OCI-LY3 (cell line): ENCODE measurements around the gene ELFN1.

Source experiments
- H2AFZ ChIP-seq: fragments of 200-600, 300-600 bp; shearing (Covaris generic); 2 replicates; pipeline ENCODE4 v1.6.0; 2014; ENCODE audit warnings: antibody characterized with exemption, low read depth, low read length
- H3K27ac ChIP-seq: fragments of 200-600, 300-600 bp; sonication (generic); 2 replicates; pipeline ENCODE4 v1.5.1; 2014; ENCODE audit warnings: mild to moderate bottlenecking, low read length, moderate library complexity, mixed read lengths
- H3K27me3 ChIP-seq: fragments of 200-600, 300-600 bp; sonication (generic); 2 replicates; pipeline ENCODE4 v1.6.1; 2014; ENCODE audit warnings: low read depth, low read length, mixed read lengths
- H3K36me3 ChIP-seq: fragments of 200-600, 300-600 bp; sonication (generic); replicated peaks from 2 replicates; pipeline ENCODE3; 2014; ENCODE audit warnings: low read depth, low read length, mixed read lengths
- H3K4me1 ChIP-seq: fragments of 300-600, 200-600 bp; sonication (generic); 2 replicates; pipeline ENCODE4 v1.6.1; 2014; ENCODE audit warnings: low read length, mixed read lengths
- H3K4me2 ChIP-seq: fragments of 200-600, 300-600 bp; sonication (generic); 2 replicates; pipeline ENCODE4 v1.6.1; 2014; ENCODE audit warnings: low read length, mixed read lengths
- H3K4me3 ChIP-seq: fragments of 300-600, 200-600 bp; sonication (generic); 2 replicates; pipeline ENCODE4 v1.5.1; 2014; ENCODE audit warnings: antibody characterized with exemption, mild to moderate bottlenecking, low read length, moderate library complexity
- H3K79me2 ChIP-seq: fragments of 300-600, 200-600 bp; shearing (Covaris generic); 2 replicates; pipeline ENCODE4 v1.6.1; 2014; ENCODE audit warnings: mild to moderate bottlenecking, low read length, mixed read lengths
- H3K9ac ChIP-seq: fragments of 300-600, 200-600 bp; shearing (Covaris generic); 2 replicates; pipeline ENCODE4 v1.6.0; 2014; ENCODE audit warnings: mild to moderate bottlenecking, low read length, moderate library complexity
- H3K9me3 ChIP-seq: fragments of 200-600, 300-600 bp; shearing (Covaris generic); 2 replicates; pipeline ENCODE4 v1.6.1; 2014; ENCODE audit warnings: low read length, mixed read lengths; ENCODE audit not compliant: insufficient read depth
- H4K20me1 ChIP-seq: fragments of 200-600, 300-600 bp; sonication (generic); 2 replicates; pipeline ENCODE4 v1.6.1; 2016; ENCODE audit warnings: low read length, mixed read lengths; ENCODE audit not compliant: insufficient read depth
- CTCF ChIP-seq: fragments of 200-600, 300-600 bp; sonication (generic); IDR thresholded peaks from 2 replicates; pipeline ENCODE4 v1.5.1; 2014; ENCODE audit warnings: antibody characterized with exemption, low read length, low read depth
- EZH2phosphoT487 ChIP-seq: fragments of 200-600 bp; shearing (Covaris generic); IDR thresholded peaks from 2 replicates; pipeline ENCODE4 v1.6.1; 2018; ENCODE audit warnings: antibody characterized with exemption, mixed run types, low read depth

The ELFN1 gene

DNA sequence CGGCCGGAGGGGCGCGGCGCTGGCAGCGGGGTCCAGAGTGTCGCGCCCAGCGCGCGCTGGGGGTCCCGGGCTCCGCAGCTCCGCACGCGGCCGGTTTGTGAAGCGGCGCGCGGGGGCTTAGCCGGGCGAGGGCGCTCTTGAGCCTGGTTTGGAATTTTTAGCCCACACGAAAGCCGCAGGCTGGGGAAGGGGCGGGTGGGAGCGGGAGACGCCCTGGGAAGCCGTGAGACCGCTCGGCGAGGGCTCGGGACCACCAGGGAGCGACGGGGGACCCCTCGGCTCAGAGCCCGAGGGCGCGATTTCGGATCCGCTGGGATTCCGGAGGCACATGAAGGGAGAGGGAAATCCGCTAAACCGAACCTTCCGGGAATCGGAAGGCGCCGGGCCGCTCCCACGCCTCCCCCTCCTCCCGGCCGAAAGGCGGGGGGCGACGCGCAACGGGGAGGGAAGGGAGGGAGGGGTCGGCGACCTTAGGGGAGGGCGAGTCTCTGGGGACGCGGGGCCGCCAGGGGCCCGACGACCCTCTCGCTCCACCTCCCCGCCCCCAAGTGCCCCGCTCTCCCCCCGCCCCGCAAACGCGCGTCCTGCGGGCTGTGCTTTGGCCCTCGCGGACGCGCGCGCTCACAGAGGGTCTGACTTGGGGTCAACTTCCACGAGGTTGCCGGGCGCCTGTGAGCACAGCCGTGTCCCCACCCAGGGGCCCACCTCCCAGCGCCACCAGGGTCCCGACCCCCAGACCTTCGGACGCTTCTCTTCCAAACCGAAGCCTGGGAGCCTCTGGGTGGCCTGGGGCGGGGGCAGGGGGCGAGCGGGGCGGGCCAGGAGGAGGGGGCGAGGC lies 5.1 kb upstream of the ELFN1 start:
- Histone ChIP-seq H3K9ac (no peak overlapping the region), H3K36me3 (no peaks in the 10 kb centered on the region), H4K20me1 (no peaks in the 10 kb centered on the region), H2AFZ (no peak overlapping the region), H3K9me3 (no peaks in the 10 kb centered on the region), H3K79me2 (no peaks in the 10 kb centered on the region), H3K4me2 (no peak overlapping the region), H3K27me3 (no peaks in the 10 kb centered on the region), H3K4me1 (no peaks in the 10 kb centered on the region), H3K4me3 (no peak overlapping the region), H3K27ac (no peak overlapping the region)
- TF ChIP-seq EZH2phosphoT487 = no peak
- no peak for TF ChIP-seq CTCF

GRCh38 chr7:1665549-1666316 lies 4.3 kb upstream of the ELFN1 start:
- H3K79me2 ChIP-seq = no peaks in the 10 kb centered on the region
- no peaks in the 10 kb centered on the region for H3K4me1 ChIP-seq
- no peaks in the 10 kb centered on the region for H3K36me3 ChIP-seq
- TF ChIP-seq EZH2phosphoT487 (no peak), CTCF (no peak)
- H3K9me3 ChIP-seq = no peaks in the 10 kb centered on the region
- no peak overlapping the region for H2AFZ ChIP-seq
- H3K27me3 ChIP-seq = no peaks in the 10 kb centered on the region
- no peaks in the 10 kb centered on the region for H4K20me1 ChIP-seq
- H3K4me2 ChIP-seq = no peak overlapping the region
- no peak overlapping the region for H3K9ac ChIP-seq
- no peak overlapping the region for H3K27ac ChIP-seq
- H3K4me3 ChIP-seq = no peak overlapping the region

- no peaks in the 10 kb centered on the region for H3K36me3 ChIP-seq
- H3K27ac ChIP-seq = no peak overlapping the region
- H4K20me1 ChIP-seq = no peaks in the 10 kb centered on the region
- H3K4me1 ChIP-seq = no peaks in the 10 kb centered on the region
- H3K9ac ChIP-seq = no peak overlapping the region
- no peaks in the 10 kb centered on the region for H3K9me3 ChIP-seq
- no peaks in the 10 kb centered on the region for H3K79me2 ChIP-seq
- TF ChIP-seq CTCF (no peak), EZH2phosphoT487 (no peak)
- no peak overlapping the region for H3K4me2 ChIP-seq
- no peak overlapping the region for H2AFZ ChIP-seq
- no peaks in the 10 kb centered on the region for H3K27me3 ChIP-seq
- H3K4me3 ChIP-seq = no peak overlapping the region
Observed at GRCh38 chr7:1666317-1666822, 3.7 kb upstream of the ELFN1 start.
